GM23338 (cell line): ENCODE data around the gene RXRB. TPM values are rescaled to one million over a fixed set of nuclear protein-coding genes. Genes with fewer than 3 reads are reported as not detected.

Source experiments
- ATAC-seq: fragments of 200-7000 bp; cut with Tn5 transposase; 3 replicates; pipeline ENCODE4 v1.9.1; 2020
- DNase-seq: peaks from one replicate; pipeline ENCODE4 v3.0.0-alpha.2; 2015; ENCODE audit warnings: low spot score
- H2AFZ ChIP-seq: fragments of 200-600 bp; sonication (generic); 2 replicates; pipeline ENCODE4 v1.8.0; 2016; ENCODE audit warnings: antibody characterized with exemption, mild to moderate bottlenecking, moderate library complexity
- H3F3A ChIP-seq: fragments of 200-600 bp; sonication (generic); replicated peaks from 2 replicates; pipeline ENCODE4 v1.8.0; 2017; ENCODE audit warnings: antibody characterized with exemption, mixed run types, low read depth
- H3K27ac ChIP-seq: fragments of 200-600 bp; sonication (generic); 2 replicates; pipeline ENCODE4 v1.6.1; 2016; ENCODE audit warnings: low read depth
- H3K27me3 ChIP-seq: fragments of 200-600 bp; sonication (generic); 2 replicates; pipeline ENCODE4 v1.8.0; 2016; ENCODE audit warnings: mild to moderate bottlenecking, mixed run types, moderate library complexity; ENCODE audit not compliant: insufficient read depth
- H3K36me3 ChIP-seq: fragments of 200-600 bp; sonication (generic); 2 replicates; pipeline ENCODE4 v1.8.0; 2016; ENCODE audit warnings: mild to moderate bottlenecking; ENCODE audit not compliant: insufficient read depth
- H3K4me1 ChIP-seq: fragments of 200-600 bp; sonication (generic); 2 replicates; pipeline ENCODE4 v1.8.0; 2016; ENCODE audit warnings: mild to moderate bottlenecking, moderate library complexity; ENCODE audit not compliant: insufficient read depth
- H3K4me2 ChIP-seq: fragments of 200-600 bp; sonication (generic); 2 replicates; pipeline ENCODE4 v1.7.1; 2017; ENCODE audit warnings: mixed run types
- H3K4me3 ChIP-seq: fragments of 200-600 bp; sonication (generic); 2 replicates; pipeline ENCODE4 v1.6.1; 2016; ENCODE audit warnings: mixed run types
- H3K79me2 ChIP-seq: fragments of 200-600 bp; sonication (generic); replicated peaks from 2 replicates; pipeline ENCODE4 v1.8.0; 2017; ENCODE audit warnings: mild to moderate bottlenecking; ENCODE audit not compliant: insufficient read depth
- H3K9me2 ChIP-seq: fragments of 200-600 bp; sonication (generic); 2 replicates; pipeline ENCODE4 v1.8.0; 2017; ENCODE audit not compliant: insufficient read depth
- H4K20me1 ChIP-seq: fragments of 200-600 bp; sonication (generic); replicated peaks from 2 replicates; pipeline ENCODE4 v1.8.0; 2017; ENCODE audit warnings: mild to moderate bottlenecking; ENCODE audit not compliant: insufficient read depth
- H3K27ac Mint-ChIP-seq: 2 replicates; pipeline ENCODE4 v1.8.0; 2020; ENCODE audit warnings: inconsistent platforms, mild to moderate bottlenecking, moderate library complexity, mixed read lengths
- H3K27me3 Mint-ChIP-seq: 3 replicates; pipeline ENCODE4 v1.8.0; 2022; ENCODE audit warnings: low read depth, mild to moderate bottlenecking, moderate library complexity, mixed read lengths, inconsistent platforms; ENCODE audit not compliant: insufficient read depth, poor library complexity
- H3K36me3 Mint-ChIP-seq: 3 replicates; pipeline ENCODE4 v1.8.0; 2021; ENCODE audit warnings: low read depth, mild to moderate bottlenecking, inconsistent platforms, moderate library complexity, mixed read lengths
- H3K4me1 Mint-ChIP-seq: 3 replicates; pipeline ENCODE4 v1.8.0; 2020; ENCODE audit warnings: mild to moderate bottlenecking, inconsistent platforms, mixed read lengths
- H3K4me3 Mint-ChIP-seq: 3 replicates; pipeline ENCODE4 v1.8.0; 2021; ENCODE audit warnings: moderate library complexity, mild to moderate bottlenecking, inconsistent platforms, mixed read lengths
- H3K9me3 Mint-ChIP-seq: 3 replicates; pipeline ENCODE4 v1.8.0; 2020; ENCODE audit warnings: moderate library complexity, mild to moderate bottlenecking, inconsistent platforms, mixed read lengths
- CREB1 ChIP-seq: fragments of 250-450 bp; sonication (Bioruptor Pico); IDR thresholded peaks from 2 replicates; pipeline ENCODE4 v1.5.0; 2020; ENCODE audit warnings: low read depth, mild to moderate bottlenecking, moderate library complexity
- EZH2phosphoT487 ChIP-seq: fragments of 200-600 bp; sonication (generic); IDR thresholded peaks from one replicate; pipeline ENCODE4 v1.8.1; 2018; ENCODE audit warnings: antibody characterized with exemption; ENCODE audit not compliant: unreplicated experiment
- JUNB ChIP-seq: IDR thresholded peaks from one replicate; pipeline ENCODE4 v1.6.1; 2016; ENCODE audit warnings: antibody characterized with exemption; ENCODE audit not compliant: unreplicated experiment
- NANOG ChIP-seq: IDR thresholded peaks from 2 replicates; pipeline ENCODE4 v1.6.1; 2016; ENCODE audit warnings: antibody characterized with exemption, borderline replicate concordance
- POLR2AphosphoS5 ChIP-seq: IDR thresholded peaks from 2 replicates; pipeline ENCODE4 v1.6.1; 2016; ENCODE audit warnings: antibody characterized with exemption, low read depth
- ZNF114 ChIP-seq: fragments of 250-450 bp; sonication (Bioruptor Pico); IDR thresholded peaks from 2 replicates; pipeline ENCODE4 v1.5.0; 2020; ENCODE audit warnings: mild to moderate bottlenecking, moderate library complexity
- ZNF331 ChIP-seq: fragments of 250-450 bp; sonication (Bioruptor Pico); IDR thresholded peaks from 2 replicates; pipeline ENCODE4 v1.5.0; 2020; ENCODE audit warnings: low read depth, mild to moderate bottlenecking, moderate library complexity
- polyA plus RNA-seq: library from polyadenylated mRNA; unstranded; fragments of >200 nt; fragmentation: Nextera tagmentation; extraction: Ambion mirVana; gene quantifications from 2 replicates; pipeline ENCODE4 v1.2.1, GENCODE V29; 2016
- total RNA-seq: library from RNA; depleted of rRNA; stranded (reverse); fragments of >200 nt; shearing (Covaris generic); gene quantifications from 2 replicates; pipeline ENCODE4 v1.2.3, GENCODE V29; 2014
- TF ChIP-seq, protein P1 (sequence below), 2 experiments: fragments of 200-600 bp in 1 of 2; sonication (generic) in 1 of 2; conservative IDR thresholded peaks; 2 replicates each; pipeline versions ENCODE4 v1.5.1 to v1.6.1; 2016 to 2017; ENCODE audit warnings: antibody characterized with exemption in 2 of 2, low read depth in 2 of 2, mild to moderate bottlenecking in 2 of 2, moderate library complexity in 1 of 2
- TF ChIP-seq, protein P2 (sequence below): fragments of 250-450 bp; sonication (Bioruptor Pico); IDR thresholded peaks from 2 replicates; pipeline ENCODE4 v1.5.0; 2020; ENCODE audit warnings: mild to moderate bottlenecking, moderate library complexity

RXRB gene
- total and polyA plus RNA-seq, 2 experiments from 2014 or later = 6.9 to 11.6 TPM

DNA sequence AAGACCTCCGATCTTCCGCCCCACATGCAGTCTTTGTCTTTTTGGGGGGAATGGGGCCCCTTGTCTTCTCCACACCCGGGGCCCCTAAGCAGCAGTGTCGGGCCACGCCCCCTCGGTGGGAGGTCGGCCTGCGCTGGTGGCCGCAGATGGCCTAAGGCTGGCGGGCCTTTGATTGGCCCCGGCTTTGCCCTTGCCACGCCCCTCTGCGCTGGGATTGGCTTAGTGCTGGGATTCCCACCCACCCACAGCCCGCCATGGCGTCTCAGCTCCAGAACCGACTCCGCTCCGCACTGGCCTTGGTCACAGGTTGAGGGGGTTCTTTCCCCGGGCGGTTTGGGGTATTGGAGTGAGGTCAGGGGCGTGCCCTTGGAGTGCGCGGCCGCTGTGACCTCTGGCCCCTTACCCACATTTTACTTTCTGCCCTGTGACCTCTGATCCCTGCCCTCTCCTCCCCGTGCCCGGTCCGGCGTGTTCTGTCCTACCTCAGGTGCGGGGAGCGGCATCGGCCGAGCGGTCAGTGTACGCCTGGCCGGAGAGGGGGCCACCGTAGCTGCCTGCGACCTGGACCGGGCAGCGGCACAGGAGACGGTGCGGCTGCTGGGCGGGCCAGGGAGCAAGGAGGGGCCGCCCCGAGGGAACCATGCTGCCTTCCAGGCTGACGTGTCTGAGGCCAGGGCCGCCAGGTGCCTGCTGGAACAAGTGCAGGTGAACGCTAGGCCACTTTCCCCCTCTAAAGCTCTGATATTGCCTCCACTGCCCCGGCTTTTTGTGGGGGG lies 4.1 kb upstream of the RXRB start, which contains the start of gene HSD17B8:
Gene HSD17B8 (plus strand): TSS at position 241 of the 776 bp plus-strand sequence. CDS start 14 bp downstream, at position 255.
- Histone ChIP-seq H3K79me2 (peaks cover 24% of the 10 kb centered on the region), H3K36me3 (peaks cover 11% of the 10 kb centered on the region; the same call in 1 of the 2 replicates), H3K27me3 (peaks cover 40% of the 10 kb centered on the region), H3K9me2 (no peaks in the 10 kb centered on the region), H3K27ac (no peak within 1 kb of the TSS), H2AFZ (peak within 1 kb of the TSS; percentile 93; the same call in 1 of the 2 replicates), H4K20me1 (peaks cover 21% of the 10 kb centered on the region), H3F3A (peaks cover 31% of the 10 kb centered on the region), H3K4me1 (peaks cover 31% of the 10 kb centered on the region), H3K4me2 (peak within 1 kb of the TSS; percentile 96), H3K4me3 (peak within 1 kb of the TSS; percentile 98)
- Mint-ChIP-seq H3K27me3 (peaks cover 42% of the 10 kb centered on the region), H3K27ac (peak within 1 kb of the TSS; percentile 70; the same call in 1 of the 2 replicates), H3K9me3 (no peaks in the 10 kb centered on the region; the same call in 2 of the 3 replicates), H3K4me3 (peak within 1 kb of the TSS; percentile 84), H3K36me3 (peaks cover 35% of the 10 kb centered on the region), H3K4me1 (peaks cover 60% of the 10 kb centered on the region)
- DNase-seq (peak; percentile 98), ATAC-seq (peak; percentile 69)
- no peak for TF ChIP-seq NANOG
- TF ChIP-seq CREB1 (CRISPR knock-in tag) = peak; percentile 46; the same call in 1 of the 2 replicates
- peak; percentile 83 for TF ChIP-seq POLR2AphosphoS5

DNA sequence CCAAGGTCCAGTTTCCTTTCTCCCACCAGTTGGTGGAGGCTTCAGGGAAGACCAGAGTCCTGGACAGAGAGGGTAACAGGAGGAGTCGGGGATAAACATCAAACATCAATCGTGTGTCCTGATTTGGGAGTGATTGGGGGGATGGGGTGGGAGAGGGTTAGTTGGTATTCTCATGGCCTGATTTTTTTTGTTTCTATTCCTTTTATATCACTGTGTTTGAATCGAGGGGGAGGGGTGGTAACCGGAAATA lies 3.6 kb upstream of the RXRB start:
- no peak overlapping the region for H2AFZ ChIP-seq
- Mint-ChIP-seq H3K4me1 (peaks cover 60% of the 10 kb centered on the region), H3K27me3 (peaks cover 39% of the 10 kb centered on the region), H3K36me3 (peaks cover 30% of the 10 kb centered on the region), H3K9me3 (no peaks in the 10 kb centered on the region; the same call in 1 of the 3 replicates), H3K27ac (peak overlapping the region; percentile 70; the same call in 1 of the 2 replicates), H3K4me3 (peak overlapping the region; percentile 84)
- peaks cover 25% of the 10 kb centered on the region for H3K79me2 ChIP-seq
- DNase-seq (no peak), ATAC-seq (no peak)
- H3K27ac ChIP-seq = no peak overlapping the region
- TF ChIP-seq, protein P1, sequence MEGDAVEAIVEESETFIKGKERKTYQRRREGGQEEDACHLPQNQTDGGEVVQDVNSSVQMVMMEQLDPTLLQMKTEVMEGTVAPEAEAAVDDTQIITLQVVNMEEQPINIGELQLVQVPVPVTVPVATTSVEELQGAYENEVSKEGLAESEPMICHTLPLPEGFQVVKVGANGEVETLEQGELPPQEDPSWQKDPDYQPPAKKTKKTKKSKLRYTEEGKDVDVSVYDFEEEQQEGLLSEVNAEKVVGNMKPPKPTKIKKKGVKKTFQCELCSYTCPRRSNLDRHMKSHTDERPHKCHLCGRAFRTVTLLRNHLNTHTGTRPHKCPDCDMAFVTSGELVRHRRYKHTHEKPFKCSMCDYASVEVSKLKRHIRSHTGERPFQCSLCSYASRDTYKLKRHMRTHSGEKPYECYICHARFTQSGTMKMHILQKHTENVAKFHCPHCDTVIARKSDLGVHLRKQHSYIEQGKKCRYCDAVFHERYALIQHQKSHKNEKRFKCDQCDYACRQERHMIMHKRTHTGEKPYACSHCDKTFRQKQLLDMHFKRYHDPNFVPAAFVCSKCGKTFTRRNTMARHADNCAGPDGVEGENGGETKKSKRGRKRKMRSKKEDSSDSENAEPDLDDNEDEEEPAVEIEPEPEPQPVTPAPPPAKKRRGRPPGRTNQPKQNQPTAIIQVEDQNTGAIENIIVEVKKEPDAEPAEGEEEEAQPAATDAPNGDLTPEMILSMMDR (conservative IDR thresholded peaks at IDR 0.05; ENCODE audit: low read depth in 2 of 2) = no peak
- TF ChIP-seq JUNB = no peak
- TF ChIP-seq EZH2phosphoT487 = no peak
- no peak for TF ChIP-seq ZNF331 (CRISPR knock-in tag)
- TF ChIP-seq, protein P2, sequence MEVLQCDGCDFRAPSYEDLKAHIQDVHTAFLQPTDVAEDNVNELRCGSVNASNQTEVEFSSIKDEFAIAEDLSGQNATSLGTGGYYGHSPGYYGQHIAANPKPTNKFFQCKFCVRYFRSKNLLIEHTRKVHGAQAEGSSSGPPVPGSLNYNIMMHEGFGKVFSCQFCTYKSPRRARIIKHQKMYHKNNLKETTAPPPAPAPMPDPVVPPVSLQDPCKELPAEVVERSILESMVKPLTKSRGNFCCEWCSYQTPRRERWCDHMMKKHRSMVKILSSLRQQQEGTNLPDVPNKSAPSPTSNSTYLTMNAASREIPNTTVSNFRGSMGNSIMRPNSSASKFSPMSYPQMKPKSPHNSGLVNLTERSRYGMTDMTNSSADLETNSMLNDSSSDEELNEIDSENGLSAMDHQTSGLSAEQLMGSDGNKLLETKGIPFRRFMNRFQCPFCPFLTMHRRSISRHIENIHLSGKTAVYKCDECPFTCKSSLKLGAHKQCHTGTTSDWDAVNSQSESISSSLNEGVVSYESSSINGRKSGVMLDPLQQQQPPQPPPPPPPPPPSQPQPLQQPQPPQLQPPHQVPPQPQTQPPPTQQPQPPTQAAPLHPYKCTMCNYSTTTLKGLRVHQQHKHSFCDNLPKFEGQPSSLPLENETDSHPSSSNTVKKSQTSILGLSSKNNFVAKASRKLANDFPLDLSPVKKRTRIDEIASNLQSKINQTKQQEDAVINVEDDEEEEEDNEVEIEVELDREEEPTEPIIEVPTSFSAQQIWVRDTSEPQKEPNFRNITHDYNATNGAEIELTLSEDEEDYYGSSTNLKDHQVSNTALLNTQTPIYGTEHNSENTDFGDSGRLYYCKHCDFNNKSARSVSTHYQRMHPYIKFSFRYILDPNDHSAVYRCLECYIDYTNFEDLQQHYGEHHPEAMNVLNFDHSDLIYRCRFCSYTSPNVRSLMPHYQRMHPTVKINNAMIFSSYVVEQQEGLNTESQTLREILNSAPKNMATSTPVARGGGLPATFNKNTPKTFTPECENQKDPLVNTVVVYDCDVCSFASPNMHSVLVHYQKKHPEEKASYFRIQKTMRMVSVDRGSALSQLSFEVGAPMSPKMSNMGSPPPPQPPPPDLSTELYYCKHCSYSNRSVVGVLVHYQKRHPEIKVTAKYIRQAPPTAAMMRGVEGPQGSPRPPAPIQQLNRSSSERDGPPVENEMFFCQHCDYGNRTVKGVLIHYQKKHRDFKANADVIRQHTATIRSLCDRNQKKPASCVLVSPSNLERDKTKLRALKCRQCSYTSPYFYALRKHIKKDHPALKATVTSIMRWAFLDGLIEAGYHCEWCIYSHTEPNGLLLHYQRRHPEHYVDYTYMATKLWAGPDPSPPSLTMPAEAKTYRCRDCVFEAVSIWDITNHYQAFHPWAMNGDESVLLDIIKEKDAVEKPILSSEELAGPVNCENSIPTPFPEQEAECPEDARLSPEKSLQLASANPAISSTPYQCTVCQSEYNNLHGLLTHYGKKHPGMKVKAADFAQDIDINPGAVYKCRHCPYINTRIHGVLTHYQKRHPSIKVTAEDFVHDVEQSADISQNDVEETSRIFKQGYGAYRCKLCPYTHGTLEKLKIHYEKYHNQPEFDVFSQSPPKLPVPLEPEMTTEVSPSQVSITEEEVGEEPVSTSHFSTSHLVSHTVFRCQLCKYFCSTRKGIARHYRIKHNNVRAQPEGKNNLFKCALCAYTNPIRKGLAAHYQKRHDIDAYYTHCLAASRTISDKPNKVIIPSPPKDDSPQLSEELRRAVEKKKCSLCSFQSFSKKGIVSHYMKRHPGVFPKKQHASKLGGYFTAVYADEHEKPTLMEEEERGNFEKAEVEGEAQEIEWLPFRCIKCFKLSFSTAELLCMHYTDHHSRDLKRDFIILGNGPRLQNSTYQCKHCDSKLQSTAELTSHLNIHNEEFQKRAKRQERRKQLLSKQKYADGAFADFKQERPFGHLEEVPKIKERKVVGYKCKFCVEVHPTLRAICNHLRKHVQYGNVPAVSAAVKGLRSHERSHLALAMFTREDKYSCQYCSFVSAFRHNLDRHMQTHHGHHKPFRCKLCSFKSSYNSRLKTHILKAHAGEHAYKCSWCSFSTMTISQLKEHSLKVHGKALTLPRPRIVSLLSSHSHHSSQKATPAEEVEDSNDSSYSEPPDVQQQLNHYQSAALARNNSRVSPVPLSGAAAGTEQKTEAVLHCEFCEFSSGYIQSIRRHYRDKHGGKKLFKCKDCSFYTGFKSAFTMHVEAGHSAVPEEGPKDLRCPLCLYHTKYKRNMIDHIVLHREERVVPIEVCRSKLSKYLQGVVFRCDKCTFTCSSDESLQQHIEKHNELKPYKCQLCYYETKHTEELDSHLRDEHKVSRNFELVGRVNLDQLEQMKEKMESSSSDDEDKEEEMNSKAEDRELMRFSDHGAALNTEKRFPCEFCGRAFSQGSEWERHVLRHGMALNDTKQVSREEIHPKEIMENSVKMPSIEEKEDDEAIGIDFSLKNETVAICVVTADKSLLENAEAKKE (CRISPR knock-in tag) = no peak
- TF ChIP-seq ZNF114 (CRISPR knock-in tag) = no peak
- TF ChIP-seq CREB1 (CRISPR knock-in tag) = no peak
- H3K36me3 ChIP-seq = peaks cover 11% of the 10 kb centered on the region; the same call in 1 of the 2 replicates
- peaks cover 33% of the 10 kb centered on the region for H3K4me1 ChIP-seq
- peaks cover 35% of the 10 kb centered on the region for H3K27me3 ChIP-seq
- no peaks in the 10 kb centered on the region for H3K9me2 ChIP-seq
- peaks cover 18% of the 10 kb centered on the region for H4K20me1 ChIP-seq
- peak overlapping the region; percentile 96 for H3K4me2 ChIP-seq
- peak overlapping the region; percentile 98 for H3K4me3 ChIP-seq
- peaks cover 31% of the 10 kb centered on the region for H3F3A ChIP-seq
